Measurements from ENCODE around the gene ODAD3. TPM values are rescaled to one million over a fixed set of nuclear protein-coding genes. Genes with fewer than 3 reads are reported as not detected.

The ODAD3 gene
- total RNA-seq, 1 donor from 2014 or later, result 2.2 TPM

Other genes with a start within 250 kb of the ODAD3 start
- 17.6 and 55.3 TPM in 2 replicates for gene KANK2, start 237.6 kb downstream of the ODAD3 start, total RNA-seq (ENCODE audit: low replicate concordance)
- not detected in 2 replicates for gene ANGPTL8, start 195.5 kb downstream of the ODAD3 start, total RNA-seq (ENCODE audit: low replicate concordance)
- 43.6 and 58.9 TPM in 2 replicates for gene DOCK6, start 172.6 kb downstream of the ODAD3 start, total RNA-seq (ENCODE audit: low replicate concordance)
- not detected in 2 replicates for gene TSPAN16, start 139.0 kb downstream of the ODAD3 start, total RNA-seq (ENCODE audit: low replicate concordance)
- 45.3 and 77.5 TPM in 2 replicates for gene RAB3D, start 95.5 kb downstream of the ODAD3 start, total RNA-seq (ENCODE audit: low replicate concordance)
- 58.6 and 68.3 TPM in 2 replicates for gene TMEM205, start 88.9 kb downstream of the ODAD3 start, total RNA-seq (ENCODE audit: low replicate concordance)
- gene CCDC159, start 88.6 kb downstream of the ODAD3 start, total RNA-seq (ENCODE audit: low replicate concordance), result 9.6 and 12.1 TPM in 2 replicates
- gene PLPPR2, start 79.7 kb downstream of the ODAD3 start, total RNA-seq (ENCODE audit: low replicate concordance), result 11.1 and 15.9 TPM in 2 replicates
- 2.7 and 4.3 TPM in 2 replicates for gene SWSAP1, start 60.5 kb downstream of the ODAD3 start, total RNA-seq (ENCODE audit: low replicate concordance)
- 9.2 and 11.4 TPM in 2 replicates for gene EPOR, start 50.8 kb downstream of the ODAD3 start, total RNA-seq (ENCODE audit: low replicate concordance)
- 44.8 and 49.6 TPM in 2 replicates for gene RGL3, start 15.8 kb downstream of the ODAD3 start, total RNA-seq (ENCODE audit: low replicate concordance)
- gene PRKCSH, start 514 bp upstream of the ODAD3 start, total RNA-seq (ENCODE audit: low replicate concordance), result 342 and 403 TPM in 2 replicates
- 1.7 and 3.3 TPM in 2 replicates for gene ELAVL3, start 45.9 kb upstream of the ODAD3 start, total RNA-seq (ENCODE audit: low replicate concordance)
- gene ZNF653, start 70.7 kb upstream of the ODAD3 start, total RNA-seq (ENCODE audit: low replicate concordance), result 11.5 and 13.4 TPM in 2 replicates
- 40.8 and 42.1 TPM in 2 replicates for gene ECSIT, start 94.0 kb upstream of the ODAD3 start, total RNA-seq (ENCODE audit: low replicate concordance)
- gene CNN1, start 103.7 kb upstream of the ODAD3 start, total RNA-seq (ENCODE audit: low replicate concordance), result 2.3 and 7.9 TPM in 2 replicates
- 51.3 and 57.1 TPM in 2 replicates for gene ELOF1, start 124.1 kb upstream of the ODAD3 start, total RNA-seq (ENCODE audit: low replicate concordance)
- 3.2 and 6.0 TPM in 2 replicates for gene ACP5, start 142.5 kb upstream of the ODAD3 start, total RNA-seq (ENCODE audit: low replicate concordance)
- 21.6 and 26.1 TPM in 2 replicates for gene ZNF627, start 162.4 kb upstream of the ODAD3 start, total RNA-seq (ENCODE audit: low replicate concordance)

All from type B pancreatic cell (in vitro differentiated cells).